SH-SY5Y (cell line): ENCODE measurements around the gene USP15.

Experiments used
- GATA2 ChIP-seq: IDR thresholded peaks from 2 replicates; pipeline ENCODE4 v1.6.1; 2011; ENCODE audit warnings: mild to moderate bottlenecking, low read depth, low read length
- GATA3 ChIP-seq: IDR thresholded peaks from 2 replicates; pipeline ENCODE4 v1.6.1; 2011; ENCODE audit warnings: low read depth, mild to moderate bottlenecking, low read length, moderate library complexity

GRCh38 chr12:62345667-62346066 lies 85.5 kb downstream of the USP15 start:
- TF ChIP-seq GATA2, result no peak
- TF ChIP-seq GATA3, result no peak
